ENCODE results near the gene LRPAP1.

Gene LRPAP1

GRCh38 chr4:3498901-3499510 lies 33.2 kb downstream of the LRPAP1 start:
- DNase-seq (ENCODE audit: extremely low read depth, insufficient read length): no peak
- no peaks in the 10 kb centered on the region for H3K27me3 ChIP-seq (replicated peaks; ENCODE audit: control insufficient read depth, insufficient read depth, low read length)
- H3K4me3 ChIP-seq (replicated peaks; ENCODE audit: low read depth, low read length): no peak overlapping the region
- TF ChIP-seq, protein P1, sequence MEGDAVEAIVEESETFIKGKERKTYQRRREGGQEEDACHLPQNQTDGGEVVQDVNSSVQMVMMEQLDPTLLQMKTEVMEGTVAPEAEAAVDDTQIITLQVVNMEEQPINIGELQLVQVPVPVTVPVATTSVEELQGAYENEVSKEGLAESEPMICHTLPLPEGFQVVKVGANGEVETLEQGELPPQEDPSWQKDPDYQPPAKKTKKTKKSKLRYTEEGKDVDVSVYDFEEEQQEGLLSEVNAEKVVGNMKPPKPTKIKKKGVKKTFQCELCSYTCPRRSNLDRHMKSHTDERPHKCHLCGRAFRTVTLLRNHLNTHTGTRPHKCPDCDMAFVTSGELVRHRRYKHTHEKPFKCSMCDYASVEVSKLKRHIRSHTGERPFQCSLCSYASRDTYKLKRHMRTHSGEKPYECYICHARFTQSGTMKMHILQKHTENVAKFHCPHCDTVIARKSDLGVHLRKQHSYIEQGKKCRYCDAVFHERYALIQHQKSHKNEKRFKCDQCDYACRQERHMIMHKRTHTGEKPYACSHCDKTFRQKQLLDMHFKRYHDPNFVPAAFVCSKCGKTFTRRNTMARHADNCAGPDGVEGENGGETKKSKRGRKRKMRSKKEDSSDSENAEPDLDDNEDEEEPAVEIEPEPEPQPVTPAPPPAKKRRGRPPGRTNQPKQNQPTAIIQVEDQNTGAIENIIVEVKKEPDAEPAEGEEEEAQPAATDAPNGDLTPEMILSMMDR (IDR thresholded peaks at IDR 0.05; ENCODE audit: insufficient read depth, low read length, poor library complexity, severe bottlenecking): no peak
- H3K36me3 ChIP-seq (ENCODE audit: control insufficient read depth, insufficient read depth, low read length): peaks cover 2% of the 10 kb centered on the region

DNA sequence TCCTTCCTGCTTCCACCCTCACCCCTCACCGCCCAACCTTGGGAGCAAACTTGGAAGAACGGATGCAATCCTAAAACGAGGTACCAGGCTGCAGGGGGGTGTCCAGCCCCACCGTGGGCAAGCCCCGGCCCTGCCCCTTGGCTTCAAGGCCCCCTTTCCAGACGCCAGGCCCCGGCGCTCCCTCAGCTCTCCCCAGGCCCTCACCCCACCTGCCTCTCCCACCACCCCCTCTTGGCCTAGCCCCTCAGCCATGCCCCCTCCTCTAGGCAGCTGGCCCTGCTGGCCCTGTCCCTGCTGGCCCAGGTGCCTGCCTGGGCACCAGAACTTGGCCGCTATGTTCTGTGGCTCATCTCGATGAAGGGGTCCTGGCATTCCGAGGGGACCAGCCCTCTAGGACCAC lies 33.8 kb downstream of the LRPAP1 start:
- Histone ChIP-seq H3K36me3 (ENCODE audit: control insufficient read depth, insufficient read depth, low read length) (no peaks in the 10 kb centered on the region; the same call in none of the 2 replicates), H3K27me3 (replicated peaks; ENCODE audit: control insufficient read depth, insufficient read depth, low read length) (no peaks in the 10 kb centered on the region), H3K4me3 (replicated peaks; ENCODE audit: low read depth, low read length) (no peak overlapping the region)
- TF ChIP-seq, protein P1 (IDR thresholded peaks at IDR 0.05; ENCODE audit: insufficient read depth, low read length, poor library complexity, severe bottlenecking): no peak
- no peak for DNase-seq (ENCODE audit: extremely low read depth, insufficient read length)

- TF ChIP-seq, protein P1 (IDR thresholded peaks at IDR 0.05; ENCODE audit: insufficient read depth, low read length, poor library complexity, severe bottlenecking): no peak
- no peak for DNase-seq (ENCODE audit: extremely low read depth, insufficient read length)
- Histone ChIP-seq H3K27me3 (replicated peaks; ENCODE audit: control insufficient read depth, insufficient read depth, low read length) (no peaks in the 10 kb centered on the region), H3K36me3 (ENCODE audit: control insufficient read depth, insufficient read depth, low read length) (no peaks in the 10 kb centered on the region; the same call in none of the 2 replicates), H3K4me3 (replicated peaks; ENCODE audit: low read depth, low read length) (no peak overlapping the region)
Observed at GRCh38 chr4:3497523-3498389, 34.5 kb downstream of the LRPAP1 start.

DNA sequence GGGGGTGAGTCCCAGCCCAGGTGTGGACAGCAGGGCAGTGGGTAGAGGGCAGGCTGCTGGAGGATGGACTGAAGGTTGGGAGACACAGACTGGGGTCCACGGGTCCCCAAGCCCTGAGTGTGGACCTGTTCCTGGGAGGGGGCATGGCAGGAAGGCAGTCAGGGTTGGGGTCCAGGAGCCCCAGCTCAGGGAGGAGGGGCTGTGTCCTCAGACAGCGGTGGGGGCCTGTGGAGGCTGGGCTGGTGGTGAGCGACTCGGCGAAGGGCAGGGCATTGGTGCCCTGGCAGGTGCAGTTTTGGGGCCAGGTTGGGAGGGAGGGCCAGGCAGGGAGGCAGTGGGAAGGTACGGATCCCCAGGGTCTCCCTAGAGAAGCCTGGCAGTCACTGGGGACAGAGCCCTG lies 35.1 kb downstream of the LRPAP1 start:
- Histone ChIP-seq H3K4me3 (replicated peaks; ENCODE audit: low read depth, low read length) (no peak overlapping the region), H3K36me3 (ENCODE audit: control insufficient read depth, insufficient read depth, low read length) (no peaks in the 10 kb centered on the region; the same call in 1 of the 2 replicates), H3K27me3 (replicated peaks; ENCODE audit: control insufficient read depth, insufficient read depth, low read length) (no peaks in the 10 kb centered on the region; the same call in 1 of the 2 replicates)
- DNase-seq (ENCODE audit: extremely low read depth, insufficient read length): no peak
- TF ChIP-seq, protein P1 (IDR thresholded peaks at IDR 0.05; ENCODE audit: insufficient read depth, low read length, poor library complexity, severe bottlenecking): no peak

DNA sequence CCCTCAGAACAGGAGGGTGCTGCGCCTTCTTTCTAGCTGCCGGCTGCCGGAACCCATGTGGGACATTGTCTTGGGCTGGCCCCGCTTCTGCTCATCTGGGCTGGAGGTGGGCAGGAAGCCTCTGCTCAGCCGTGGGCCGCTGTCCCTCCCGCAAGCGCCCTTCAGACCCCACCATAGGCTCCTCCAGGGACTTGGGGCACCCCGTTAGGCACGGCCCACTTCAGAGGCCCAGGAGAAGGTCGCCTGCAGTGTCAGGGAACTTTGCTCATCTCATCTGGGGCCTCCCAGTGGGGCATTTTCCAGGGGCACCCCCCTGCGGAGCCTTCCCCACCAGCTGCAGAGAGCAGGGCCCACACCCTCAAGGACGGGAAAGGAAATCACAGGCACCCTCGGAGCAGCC lies 36.2 kb downstream of the LRPAP1 start:
- no peak overlapping the region for H3K4me3 ChIP-seq (replicated peaks; ENCODE audit: low read depth, low read length)
- H3K36me3 ChIP-seq (ENCODE audit: control insufficient read depth, insufficient read depth, low read length): no peaks in the 10 kb centered on the region; the same call in 1 of the 2 replicates
- no peaks in the 10 kb centered on the region; the same call in 1 of the 2 replicates for H3K27me3 ChIP-seq (replicated peaks; ENCODE audit: control insufficient read depth, insufficient read depth, low read length)
- TF ChIP-seq, protein P1 (IDR thresholded peaks at IDR 0.05; ENCODE audit: insufficient read depth, low read length, poor library complexity, severe bottlenecking): no peak
- no peak for DNase-seq (ENCODE audit: extremely low read depth, insufficient read length)

Measured in GM06990 (cell line).